ENCODE measurements around the gene INTS3.

The INTS3 gene

DNA sequence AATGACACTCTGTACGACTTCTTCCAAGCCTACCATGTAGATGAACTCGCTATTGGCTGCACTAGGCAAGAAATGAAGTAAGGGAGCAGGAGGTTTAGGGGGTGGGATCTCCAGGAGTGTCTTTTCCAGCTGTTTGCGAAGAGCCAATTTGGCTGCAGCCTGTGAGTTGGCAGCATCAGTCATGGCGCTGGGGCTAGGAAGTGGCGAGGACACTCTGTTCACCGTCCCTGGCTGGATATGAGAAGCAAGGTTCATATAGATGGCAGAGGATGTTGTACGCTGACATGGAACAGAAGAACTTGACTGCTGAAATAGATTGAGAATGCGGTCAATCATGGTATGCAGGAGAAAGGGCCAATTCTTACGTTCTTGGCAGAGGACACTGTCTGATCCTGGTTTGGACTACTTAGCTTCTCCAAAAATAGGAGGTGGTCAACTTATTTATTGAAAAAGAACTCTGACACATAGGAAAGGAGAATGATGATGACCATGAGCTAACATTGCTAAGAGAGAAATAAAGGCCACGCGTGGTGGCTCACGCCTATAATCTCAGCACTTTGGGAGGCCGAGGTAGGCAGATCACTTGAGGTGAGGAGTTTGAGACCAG is 88.5 kb downstream of the INTS3 start:
- no peak for DNase-seq (ENCODE audit: low read depth, low spot score)
- H3K4me3 ChIP-seq (ENCODE audit: low read depth, low read length) = no peak overlapping the region
- in situ Hi-C loops (cut with HindIII; ENCODE audit: low sequenced_read_pairs) = loop anchor here (10.0 kb wide), 1 partner anchor 148 kb away; the partner anchor contains the start of genes CREB3L4 and SLC39A1
- no peak for TF ChIP-seq CTCF (IDR thresholded peaks at IDR 0.05; ENCODE audit: low read depth, low read length)

- no peak for TF ChIP-seq CTCF (IDR thresholded peaks at IDR 0.05; ENCODE audit: low read depth, low read length)
- in situ Hi-C loops (cut with HindIII; ENCODE audit: low sequenced_read_pairs) = loop anchor here (10.0 kb wide), 1 partner anchor 146 kb away; the partner anchor contains the start of genes CREB3L4 and SLC39A1
- no peak for DNase-seq (ENCODE audit: low read depth, low spot score)
- H3K4me3 ChIP-seq (ENCODE audit: low read depth, low read length) = no peak overlapping the region
Observed at GRCh38 chr1:153818876-153819275, 91.0 kb downstream of the INTS3 start.

Data from astrocyte of the spinal cord (primary cell).